AG09319 (cell line): Measurements from ENCODE around the gene SLC39A2.

Experiments
- DNase-seq: peaks from one replicate; pipeline ENCODE4 v3.0.0-alpha.2; 2010; ENCODE audit warnings: low read depth; ENCODE audit errors: extremely low read depth
- TF ChIP-seq, protein P1 (sequence below): IDR thresholded peaks from 2 replicates; pipeline ENCODE4 v1.5.1; 2011; ENCODE audit warnings: low read depth, mild to moderate bottlenecking, inconsistent platforms, low read length, moderate library complexity

Gene SLC39A2

GRCh38 chr14:21029917-21030316 is 30.8 kb downstream of the SLC39A2 start, which contains the start of gene TPPP2:
Gene TPPP2 (plus strand): TSS chr14:21030217. CDS start chr14:21030582, 365 bp downstream.
- no peak for DNase-seq
- TF ChIP-seq, protein P1, sequence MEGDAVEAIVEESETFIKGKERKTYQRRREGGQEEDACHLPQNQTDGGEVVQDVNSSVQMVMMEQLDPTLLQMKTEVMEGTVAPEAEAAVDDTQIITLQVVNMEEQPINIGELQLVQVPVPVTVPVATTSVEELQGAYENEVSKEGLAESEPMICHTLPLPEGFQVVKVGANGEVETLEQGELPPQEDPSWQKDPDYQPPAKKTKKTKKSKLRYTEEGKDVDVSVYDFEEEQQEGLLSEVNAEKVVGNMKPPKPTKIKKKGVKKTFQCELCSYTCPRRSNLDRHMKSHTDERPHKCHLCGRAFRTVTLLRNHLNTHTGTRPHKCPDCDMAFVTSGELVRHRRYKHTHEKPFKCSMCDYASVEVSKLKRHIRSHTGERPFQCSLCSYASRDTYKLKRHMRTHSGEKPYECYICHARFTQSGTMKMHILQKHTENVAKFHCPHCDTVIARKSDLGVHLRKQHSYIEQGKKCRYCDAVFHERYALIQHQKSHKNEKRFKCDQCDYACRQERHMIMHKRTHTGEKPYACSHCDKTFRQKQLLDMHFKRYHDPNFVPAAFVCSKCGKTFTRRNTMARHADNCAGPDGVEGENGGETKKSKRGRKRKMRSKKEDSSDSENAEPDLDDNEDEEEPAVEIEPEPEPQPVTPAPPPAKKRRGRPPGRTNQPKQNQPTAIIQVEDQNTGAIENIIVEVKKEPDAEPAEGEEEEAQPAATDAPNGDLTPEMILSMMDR, result no peak

GRCh38 chr14:21030531-21030930 is 31.4 kb downstream of the SLC39A2 start:
- TF ChIP-seq, protein P1, result no peak
- no peak for DNase-seq

DNA sequence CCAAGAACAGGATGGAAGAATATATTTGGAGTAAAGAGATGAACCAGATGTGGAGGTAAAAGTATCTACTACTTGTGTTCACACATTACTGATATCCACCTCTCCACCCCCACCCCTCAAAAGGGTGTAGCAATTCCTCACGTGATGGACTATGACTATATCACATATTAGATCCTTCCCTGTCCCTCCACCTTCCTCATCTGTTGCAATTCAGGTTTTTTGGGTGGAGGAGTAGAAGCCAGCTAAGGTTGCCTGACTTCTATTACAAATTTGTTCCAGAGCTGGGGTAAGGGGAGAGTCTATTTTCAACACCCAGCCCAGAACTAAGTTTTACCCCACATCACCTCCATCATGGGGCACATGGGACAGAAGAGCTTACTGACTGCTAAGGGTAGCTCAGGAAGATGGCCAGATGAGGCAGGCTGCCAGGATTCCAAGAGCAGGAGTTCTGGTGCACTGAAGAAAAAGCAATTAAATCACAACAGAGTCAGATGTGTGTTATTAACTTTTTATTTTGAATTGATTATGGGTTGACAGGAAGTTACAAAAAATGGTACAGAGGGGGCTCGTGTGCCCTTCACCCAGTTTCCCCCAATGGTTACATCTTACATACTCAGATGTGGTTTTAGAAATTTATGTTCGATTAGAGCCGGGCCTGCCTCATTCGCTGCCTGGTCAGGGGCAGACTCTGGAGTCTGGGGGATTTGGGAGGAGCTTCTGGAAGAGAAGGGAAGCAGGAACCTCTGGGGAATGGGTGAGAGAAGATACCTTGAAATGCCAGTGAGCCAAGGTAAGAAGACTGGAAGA is 33.4 kb downstream of the SLC39A2 start:
- TF ChIP-seq, protein P1, result no peak
- no peak for DNase-seq

- no peak for DNase-seq
- TF ChIP-seq, protein P1, result no peak
Observed at GRCh38 chr14:21033133-21033698, 34.1 kb downstream of the SLC39A2 start.

DNA sequence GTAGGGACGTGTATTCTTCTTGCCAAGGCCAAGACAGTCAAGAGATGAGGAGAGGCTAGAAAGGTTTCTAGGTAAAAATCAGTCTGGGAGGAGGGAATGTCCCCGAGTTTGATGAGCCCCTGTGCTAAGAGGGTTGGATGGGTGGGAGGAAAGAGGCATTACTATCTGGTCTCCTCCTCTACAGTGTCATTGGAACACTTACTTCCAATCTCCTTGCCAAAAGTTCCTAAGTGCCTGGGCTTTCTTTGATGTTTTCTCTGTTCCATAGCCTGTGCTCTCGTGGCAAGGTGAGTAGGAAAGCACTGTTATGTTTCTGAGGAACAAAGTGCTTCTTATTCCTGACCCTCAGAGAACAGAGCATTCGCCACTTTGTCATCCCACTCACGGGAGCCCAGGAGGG is 35.6 kb downstream of the SLC39A2 start, which contains the start of gene RNASE13:
TSS of gene RNASE13 (minus strand) at position 101 of the 400 bp plus-strand sequence. CDS start 519 bp downstream, outside the sequence.
- no peak for DNase-seq
- TF ChIP-seq, protein P1, result no peak

GRCh38 chr14:21036751-21037150 is 37.7 kb downstream of the SLC39A2 start:
- DNase-seq, result no peak
- TF ChIP-seq, protein P1, result no peak

GRCh38 chr14:21037156-21037555 is 38.1 kb downstream of the SLC39A2 start:
- TF ChIP-seq, protein P1, result no peak

More at GRCh38 chr14:21037156-21037555, 38.1 kb downstream of the SLC39A2 start:
- DNase-seq, result no peak
